Measurements from ENCODE around the gene KRT38. TPM values are rescaled to one million over a fixed set of nuclear protein-coding genes. Genes with fewer than 3 reads are reported as not detected.

Gene KRT38
- total RNA-seq, 1 experiment from 2014 or later: not detected

- Mint-ChIP-seq H3K4me1 (no peaks in the 10 kb centered on the region), H3K36me3 (peaks cover 12% of the 10 kb centered on the region), H3K27ac (no peak overlapping the region), H3K27me3 (ENCODE audit: low read depth) (peaks cover 7% of the 10 kb centered on the region), H3K9me3 (peaks cover 22% of the 10 kb centered on the region), H3K4me3 (no peak overlapping the region)
- peak; percentile 35 for DNase-seq (ENCODE audit: low spot score)
- no peak for TF ChIP-seq JAZF1 (CRISPR knock-in tag; IDR thresholded peaks at IDR 0.05)
- no peak for TF ChIP-seq RORB (CRISPR knock-in tag; IDR thresholded peaks at IDR 0.05)
- TF ChIP-seq PRDM15 (CRISPR knock-in tag; IDR thresholded peaks at IDR 0.05): no peak
- no peak for TF ChIP-seq TCF7 (CRISPR knock-in tag; IDR thresholded peaks at IDR 0.05; ENCODE audit: low read depth)
- no peak for TF ChIP-seq ZNF281 (CRISPR knock-in tag; IDR thresholded peaks at IDR 0.05)
- no peak for TF ChIP-seq NFATC4 (CRISPR knock-in tag; IDR thresholded peaks at IDR 0.05)
- no peak for TF ChIP-seq NR2C2 (CRISPR knock-in tag; IDR thresholded peaks at IDR 0.05)
- no peak for TF ChIP-seq ZNF425 (CRISPR knock-in tag; conservative IDR thresholded peaks at IDR 0.05)
- TF ChIP-seq ARID4B (CRISPR knock-in tag; IDR thresholded peaks at IDR 0.05; ENCODE audit: borderline replicate concordance): no peak
- TF ChIP-seq MYBL2 (CRISPR knock-in tag; IDR thresholded peaks at IDR 0.05): no peak
- TF ChIP-seq FOXJ3 (CRISPR knock-in tag; IDR thresholded peaks at IDR 0.05; ENCODE audit: borderline replicate concordance): no peak
- no peak for TF ChIP-seq ERG (CRISPR knock-in tag; IDR thresholded peaks at IDR 0.05)
- TF ChIP-seq FOXK1 (CRISPR knock-in tag; IDR thresholded peaks at IDR 0.05): no peak
- no peak for TF ChIP-seq OVOL2 (CRISPR knock-in tag; IDR thresholded peaks at IDR 0.05; ENCODE audit: borderline replicate concordance)
- CTCF ChIA-PET: interaction anchor here (1.1 to 2.4 kb wide), 2 partner anchors 93 to 134 kb away, joined by 3 to 17 read pairs; no protein-coding TSS in a partner anchor
- POLR2A ChIA-PET: no interaction called here
- peak; percentile 73 for ATAC-seq
Observed at GRCh38 chr17:41456204-41456603, 15.4 kb upstream of the KRT38 start.

Data from WTC11 (cell line).